GM19099 (cell line): Measurements from ENCODE around the gene GAA.

Experiments
- POLR2A ChIP-seq: IDR thresholded peaks from 3 replicates; pipeline ENCODE4 v1.6.1; 2011; ENCODE audit warnings: low read depth; ENCODE audit not compliant: insufficient read length; ENCODE audit errors: extremely low read depth

Gene GAA

DNA sequence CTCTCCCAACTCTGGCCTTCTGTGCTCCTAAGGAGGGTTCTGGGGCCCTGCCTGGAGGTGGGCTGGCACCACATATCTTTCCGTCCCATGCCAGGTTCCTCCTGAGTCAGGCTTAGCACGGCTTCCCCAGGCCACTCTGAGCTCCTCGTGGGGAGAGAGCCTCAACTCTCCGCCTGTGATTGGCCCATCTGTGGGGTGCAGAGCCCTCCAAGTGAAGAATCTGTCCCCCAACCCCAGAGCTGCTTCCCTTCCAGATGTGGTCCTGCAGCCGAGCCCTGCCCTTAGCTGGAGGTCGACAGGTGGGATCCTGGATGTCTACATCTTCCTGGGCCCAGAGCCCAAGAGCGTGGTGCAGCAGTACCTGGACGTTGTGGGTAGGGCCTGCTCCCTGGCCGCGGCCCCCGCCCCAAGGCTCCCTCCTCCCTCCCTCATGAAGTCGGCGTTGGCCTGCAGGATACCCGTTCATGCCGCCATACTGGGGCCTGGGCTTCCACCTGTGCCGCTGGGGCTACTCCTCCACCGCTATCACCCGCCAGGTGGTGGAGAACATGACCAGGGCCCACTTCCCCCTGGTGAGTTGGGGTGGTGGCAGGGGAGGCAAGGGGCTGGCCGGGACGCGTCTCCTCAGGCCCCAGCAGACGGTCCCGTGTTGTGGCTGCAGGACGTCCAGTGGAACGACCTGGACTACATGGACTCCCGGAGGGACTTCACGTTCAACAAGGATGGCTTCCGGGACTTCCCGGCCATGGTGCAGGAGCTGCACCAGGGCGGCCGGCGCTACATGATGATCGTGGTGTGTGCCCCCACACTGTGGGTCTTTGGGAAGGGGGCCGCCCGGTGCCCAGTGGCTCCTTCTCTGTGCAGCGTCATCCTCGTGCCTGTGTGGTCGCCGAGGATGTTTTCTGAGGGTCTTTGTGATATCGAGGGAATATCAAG is 6.9 kb downstream of the GAA start:
- no peak for TF ChIP-seq POLR2A

DNA sequence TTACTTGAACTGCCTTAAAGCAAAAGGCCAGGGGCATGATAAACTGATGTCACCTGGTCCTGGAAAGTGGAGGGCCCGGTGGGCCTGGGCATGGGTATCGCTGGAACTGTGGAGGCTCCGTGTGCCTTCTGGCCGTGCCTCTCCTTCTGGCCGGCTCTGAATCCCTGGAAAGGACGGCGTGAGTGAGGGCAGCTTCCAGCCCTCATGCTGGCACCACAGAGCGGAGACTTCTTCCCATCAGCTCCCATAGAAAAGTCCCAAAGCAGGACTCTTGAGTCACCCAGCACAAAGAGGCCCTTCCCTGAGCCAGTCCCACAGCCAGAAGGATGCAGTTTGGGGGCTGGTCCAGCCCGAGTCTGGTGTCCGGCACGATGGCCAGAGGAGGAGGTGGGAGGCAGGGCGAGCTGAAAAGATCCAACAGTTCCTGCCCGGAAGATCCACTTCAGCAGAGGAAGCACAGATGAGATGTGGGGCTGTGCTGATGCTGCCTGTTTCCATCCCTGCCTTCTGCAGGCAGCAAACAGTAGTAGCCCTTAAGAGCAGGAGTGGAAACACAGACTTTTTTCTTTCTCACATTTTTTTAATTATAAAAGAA is 7.8 kb downstream of the GAA start:
- TF ChIP-seq POLR2A, result no peak

DNA sequence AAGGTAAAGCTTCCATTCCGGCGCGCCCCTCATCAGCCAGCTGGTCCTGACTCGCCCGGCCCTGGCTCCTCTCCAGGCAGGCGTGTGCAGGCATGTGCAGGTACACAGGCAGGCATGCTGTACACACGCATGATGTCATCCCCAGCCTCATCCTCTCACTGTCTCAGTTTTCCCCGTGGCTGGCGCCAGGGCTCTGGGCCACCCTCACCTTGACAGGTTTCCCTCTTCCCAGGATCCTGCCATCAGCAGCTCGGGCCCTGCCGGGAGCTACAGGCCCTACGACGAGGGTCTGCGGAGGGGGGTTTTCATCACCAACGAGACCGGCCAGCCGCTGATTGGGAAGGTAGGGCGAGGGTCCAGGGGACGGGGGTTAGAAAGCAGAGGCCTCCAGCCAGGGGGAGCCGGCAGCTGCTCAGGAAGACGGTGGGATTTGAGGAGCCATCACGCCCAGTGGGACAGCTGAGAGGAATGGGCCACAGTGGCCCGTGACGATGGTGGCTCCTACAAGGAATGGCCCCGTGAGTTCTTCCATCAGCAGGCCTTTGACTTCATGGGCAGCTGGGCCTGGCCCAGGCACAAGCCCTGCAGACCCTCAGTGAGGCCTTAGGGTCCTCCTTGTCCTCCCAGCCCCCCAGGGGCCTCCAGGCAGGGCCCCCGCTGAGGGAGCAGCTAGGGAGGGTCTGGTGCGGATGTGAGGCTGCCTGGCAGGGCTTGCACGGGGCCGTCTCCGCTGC is 8.5 kb downstream of the GAA start:
- TF ChIP-seq POLR2A, result no peak

DNA sequence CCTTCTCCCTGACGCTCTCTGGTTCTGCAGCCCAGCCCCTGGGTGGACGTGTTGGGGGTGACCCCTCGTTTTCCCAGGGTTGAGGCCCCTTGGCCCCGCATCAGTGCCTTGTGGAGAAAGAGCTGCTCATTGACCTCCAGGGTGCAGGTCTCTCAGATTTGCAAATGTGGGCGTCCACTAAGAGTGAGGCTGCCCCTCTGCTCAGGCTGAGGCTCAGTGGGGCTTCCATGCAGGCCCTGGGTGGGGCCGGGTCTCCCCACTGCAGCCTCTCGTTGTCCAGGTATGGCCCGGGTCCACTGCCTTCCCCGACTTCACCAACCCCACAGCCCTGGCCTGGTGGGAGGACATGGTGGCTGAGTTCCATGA is 9.0 kb downstream of the GAA start:
- no peak for TF ChIP-seq POLR2A

DNA sequence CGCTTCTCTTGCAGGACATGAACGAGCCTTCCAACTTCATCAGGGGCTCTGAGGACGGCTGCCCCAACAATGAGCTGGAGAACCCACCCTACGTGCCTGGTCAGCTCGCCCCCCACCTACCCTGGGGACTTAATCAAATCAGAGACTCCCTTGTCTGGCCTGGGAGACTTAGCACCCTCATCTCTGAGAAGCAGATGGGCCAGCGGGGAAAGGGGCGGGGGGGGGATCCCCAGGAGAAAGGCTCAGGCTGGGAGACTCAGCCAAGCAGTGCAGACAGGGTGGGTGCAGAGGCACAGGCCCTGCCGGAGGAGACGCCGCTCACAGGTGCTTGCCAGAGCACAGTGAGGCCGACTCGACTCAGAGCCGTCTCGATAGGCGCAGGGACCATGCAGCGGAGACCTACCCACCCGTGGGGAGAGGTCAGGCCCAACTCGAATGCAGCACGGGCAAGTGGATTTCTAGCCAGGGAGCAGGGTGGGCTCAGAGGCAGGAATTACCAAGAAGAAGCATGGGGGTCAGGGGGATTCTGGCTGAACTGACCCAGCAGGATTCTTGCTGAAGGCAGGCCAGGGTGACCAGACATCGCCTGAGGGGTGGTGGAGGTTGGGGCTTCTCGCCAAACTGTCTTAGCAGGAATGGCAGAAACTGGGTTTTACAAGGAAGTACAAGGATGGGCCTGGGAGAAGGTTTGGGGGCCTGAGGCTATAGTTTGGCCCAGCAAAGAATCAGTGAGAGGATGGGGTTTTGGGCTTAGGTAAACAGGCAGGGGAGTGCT is 9.7 kb downstream of the GAA start:
- no peak for TF ChIP-seq POLR2A

DNA sequence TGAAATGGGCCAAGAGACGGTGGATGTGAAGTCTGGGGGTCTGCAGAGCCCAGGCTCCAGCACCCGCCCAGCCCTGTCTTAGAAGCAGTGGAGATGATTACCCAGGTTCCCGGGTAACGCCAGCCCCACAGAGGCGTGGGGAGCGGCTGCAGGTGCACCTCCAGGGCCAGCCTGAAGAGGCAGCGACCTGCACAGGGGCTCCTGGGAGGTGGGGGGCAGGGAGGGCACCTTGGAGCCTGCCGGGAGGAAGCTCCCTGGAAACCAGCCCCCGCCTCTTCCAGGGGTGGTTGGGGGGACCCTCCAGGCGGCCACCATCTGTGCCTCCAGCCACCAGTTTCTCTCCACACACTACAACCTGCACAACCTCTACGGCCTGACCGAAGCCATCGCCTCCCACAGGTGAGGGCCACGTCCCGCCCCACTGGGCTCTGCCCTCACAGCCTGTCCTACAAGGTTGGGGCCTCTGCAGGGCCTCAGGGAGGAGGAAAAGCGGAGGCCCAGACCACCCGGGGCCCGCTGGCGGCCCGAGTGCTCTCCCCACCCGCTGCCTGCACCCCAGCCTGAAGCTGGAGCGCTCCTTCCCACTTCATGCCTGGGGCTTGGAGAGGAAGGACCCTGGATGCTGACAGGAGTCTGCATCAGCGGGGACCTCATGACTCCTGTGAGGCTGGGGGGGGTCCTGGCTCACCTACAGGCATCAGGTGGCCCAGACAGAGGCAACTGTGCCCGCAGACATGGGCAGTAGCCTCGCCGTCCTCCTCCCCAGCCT is 10.5 kb downstream of the GAA start:
- no peak for TF ChIP-seq POLR2A

DNA sequence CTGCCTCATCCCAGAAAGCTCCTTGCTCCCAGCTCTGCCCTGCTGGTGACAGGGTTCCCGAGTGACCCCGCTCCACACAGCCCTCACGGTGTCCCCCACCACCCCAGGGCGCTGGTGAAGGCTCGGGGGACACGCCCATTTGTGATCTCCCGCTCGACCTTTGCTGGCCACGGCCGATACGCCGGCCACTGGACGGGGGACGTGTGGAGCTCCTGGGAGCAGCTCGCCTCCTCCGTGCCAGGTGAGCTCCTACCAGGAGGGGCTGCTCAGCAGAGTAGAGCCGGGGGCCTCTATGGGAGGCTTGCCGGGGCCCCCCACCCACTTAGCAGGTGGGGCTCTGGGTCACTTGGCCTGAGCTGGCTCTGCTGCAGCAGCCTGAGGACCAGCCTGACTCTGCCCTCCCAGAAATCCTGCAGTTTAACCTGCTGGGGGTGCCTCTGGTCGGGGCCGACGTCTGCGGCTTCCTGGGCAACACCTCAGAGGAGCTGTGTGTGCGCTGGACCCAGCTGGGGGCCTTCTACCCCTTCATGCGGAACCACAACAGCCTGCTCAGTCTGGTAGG is 11.2 kb downstream of the GAA start:
- no peak for TF ChIP-seq POLR2A

DNA sequence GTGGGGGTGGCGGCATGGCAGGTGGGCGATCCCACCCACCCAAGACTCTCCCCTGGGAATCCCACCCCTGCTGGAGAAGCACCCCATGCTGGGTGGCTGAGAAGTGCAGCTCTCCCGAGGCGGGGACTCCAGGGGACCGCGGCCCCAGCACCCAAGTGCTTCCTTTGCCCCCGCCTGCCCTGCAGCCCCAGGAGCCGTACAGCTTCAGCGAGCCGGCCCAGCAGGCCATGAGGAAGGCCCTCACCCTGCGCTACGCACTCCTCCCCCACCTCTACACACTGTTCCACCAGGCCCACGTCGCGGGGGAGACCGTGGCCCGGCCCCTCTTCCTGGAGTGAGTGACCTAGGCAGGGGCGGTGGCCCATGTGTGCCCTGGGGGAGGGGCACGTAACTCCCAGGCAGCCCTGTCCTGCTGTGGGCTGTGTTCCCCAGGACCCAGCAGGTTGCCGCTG is 11.7 kb downstream of the GAA start:
- no peak for TF ChIP-seq POLR2A

DNA sequence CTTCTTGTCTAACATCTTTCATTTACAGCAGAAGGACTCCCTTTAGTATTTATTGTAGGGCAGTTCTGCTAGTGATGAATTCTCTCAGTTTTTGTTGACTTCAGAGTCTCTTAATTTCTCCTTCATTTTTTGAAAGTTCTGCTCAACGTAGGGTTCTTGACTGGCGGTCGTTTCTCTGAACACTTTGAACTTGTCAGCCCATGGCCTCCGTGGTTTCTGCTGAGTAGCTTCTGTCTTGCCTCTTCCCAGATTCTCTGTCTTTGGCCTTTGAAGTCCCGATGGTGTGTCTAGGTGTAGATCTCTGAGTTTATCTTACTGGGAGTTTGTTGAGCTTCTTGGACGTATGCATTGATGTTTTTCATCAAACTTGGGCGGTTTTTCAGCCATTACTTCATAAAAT is 13.4 kb downstream of the GAA start:
- no peak for TF ChIP-seq POLR2A

DNA sequence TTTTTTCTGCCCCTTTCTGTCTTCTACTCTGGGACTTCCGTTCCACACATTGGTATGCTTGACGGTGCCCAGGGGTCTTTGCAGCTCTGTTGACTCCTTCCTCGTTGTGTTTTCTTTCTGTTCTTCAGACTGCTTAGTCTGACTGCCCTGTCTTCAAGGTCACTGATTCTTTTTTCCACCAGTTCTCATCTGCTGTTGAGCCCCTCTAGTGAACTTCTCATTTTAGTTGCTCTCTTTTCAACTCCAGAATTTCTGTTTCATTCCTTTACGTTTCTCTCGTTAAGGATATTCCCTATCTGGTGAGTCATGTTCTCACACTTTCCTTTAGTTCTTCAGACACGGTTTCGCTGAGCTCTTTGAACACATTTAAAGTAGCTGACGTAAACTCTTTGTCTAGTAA is 13.8 kb downstream of the GAA start:
- no peak for TF ChIP-seq POLR2A

DNA sequence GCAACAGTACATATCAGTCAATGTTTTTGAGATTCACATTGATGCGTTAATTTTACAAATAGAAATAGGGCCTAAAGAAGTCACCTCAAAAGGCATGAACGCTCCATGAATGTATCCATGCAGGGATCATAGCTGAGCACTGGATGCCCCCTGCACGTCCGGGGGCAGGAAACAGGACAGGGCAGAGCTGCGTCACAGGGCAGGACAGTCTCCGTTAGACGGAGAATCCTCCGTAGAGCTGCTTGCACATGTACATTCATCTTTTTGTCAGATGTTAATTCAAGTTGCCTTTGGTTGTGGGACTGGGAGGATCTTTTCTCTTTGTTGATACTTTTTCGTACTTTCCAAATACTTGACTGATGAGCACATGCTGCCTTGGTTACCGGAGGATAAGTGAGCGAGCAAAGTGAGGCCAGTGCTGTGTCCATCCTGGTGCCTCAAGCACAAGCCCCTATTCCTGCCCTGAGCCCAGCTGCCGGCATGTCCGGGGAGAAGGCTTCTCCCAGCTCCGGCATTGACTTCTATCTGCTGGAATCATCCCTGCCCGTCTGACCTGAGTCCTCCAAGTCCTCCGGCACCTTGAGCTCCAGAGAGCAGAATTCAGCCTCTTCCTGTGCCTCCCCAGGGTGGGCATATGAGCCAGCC is 15.0 kb downstream of the GAA start:
- TF ChIP-seq POLR2A, result no peak

DNA sequence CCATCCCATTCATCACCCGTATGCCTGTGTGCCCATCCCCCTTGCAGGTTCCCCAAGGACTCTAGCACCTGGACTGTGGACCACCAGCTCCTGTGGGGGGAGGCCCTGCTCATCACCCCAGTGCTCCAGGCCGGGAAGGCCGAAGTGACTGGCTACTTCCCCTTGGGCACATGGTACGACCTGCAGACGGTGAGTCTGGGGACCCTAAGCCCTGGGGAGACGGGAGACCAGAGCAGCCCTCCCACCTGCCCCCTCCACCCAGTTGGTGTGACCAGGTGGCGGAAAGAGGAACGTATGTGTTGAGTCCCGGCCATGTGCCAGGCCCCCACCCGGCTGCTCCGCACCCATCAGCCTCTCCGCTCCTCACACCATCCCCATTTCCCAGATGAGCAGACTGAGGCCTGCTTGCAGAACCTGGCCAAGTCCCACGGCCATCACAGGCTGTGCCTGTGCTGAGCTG is 15.6 kb downstream of the GAA start:
- TF ChIP-seq POLR2A, result no peak

DNA sequence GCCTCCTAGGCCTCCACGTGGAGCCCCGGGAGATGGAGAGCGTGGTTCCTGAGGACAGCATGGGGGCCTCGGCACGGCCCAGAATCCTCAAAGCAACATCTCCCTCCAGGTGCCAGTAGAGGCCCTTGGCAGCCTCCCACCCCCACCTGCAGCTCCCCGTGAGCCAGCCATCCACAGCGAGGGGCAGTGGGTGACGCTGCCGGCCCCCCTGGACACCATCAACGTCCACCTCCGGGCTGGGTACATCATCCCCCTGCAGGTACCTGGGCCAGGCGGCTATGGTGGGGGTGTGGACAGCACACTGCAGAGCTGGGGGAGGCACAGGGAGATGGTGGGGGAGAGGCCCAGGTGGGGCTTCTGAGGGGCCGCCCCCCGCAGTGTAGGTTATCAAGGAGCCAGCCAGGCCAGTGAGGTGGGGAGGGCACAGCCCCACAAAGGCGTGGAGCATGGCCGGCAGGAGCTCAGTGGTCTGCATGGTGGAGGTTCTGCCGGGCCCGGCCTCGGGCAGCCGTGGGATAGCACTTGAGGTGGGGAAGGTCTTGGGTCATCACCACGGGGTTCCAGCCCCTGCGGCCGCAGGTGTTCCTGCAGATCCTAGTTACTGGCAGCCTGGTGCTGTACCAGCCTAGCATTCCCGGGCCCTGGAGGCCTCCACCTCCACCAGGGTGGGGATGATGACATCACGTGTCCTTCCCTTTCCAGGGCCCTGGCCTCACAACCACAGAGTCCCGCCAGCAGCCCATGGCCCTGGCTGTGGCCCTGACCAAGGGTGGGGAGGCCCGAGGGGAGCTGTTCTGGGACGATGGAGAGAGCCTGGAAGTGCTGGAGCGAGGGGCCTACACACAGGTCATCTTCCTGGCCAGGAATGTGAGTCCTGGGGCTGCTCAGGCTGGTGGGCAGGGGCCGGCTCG is 16.4 kb downstream of the GAA start:
- TF ChIP-seq POLR2A, result no peak
